Measurements from ENCODE around the gene POLDIP2. TPM values are rescaled to one million over a fixed set of nuclear protein-coding genes. Genes with fewer than 3 reads are reported as not detected.

POLDIP2 gene
- total RNA-seq, 2 experiments from 2014 or later: 128 to 133 TPM

DNA sequence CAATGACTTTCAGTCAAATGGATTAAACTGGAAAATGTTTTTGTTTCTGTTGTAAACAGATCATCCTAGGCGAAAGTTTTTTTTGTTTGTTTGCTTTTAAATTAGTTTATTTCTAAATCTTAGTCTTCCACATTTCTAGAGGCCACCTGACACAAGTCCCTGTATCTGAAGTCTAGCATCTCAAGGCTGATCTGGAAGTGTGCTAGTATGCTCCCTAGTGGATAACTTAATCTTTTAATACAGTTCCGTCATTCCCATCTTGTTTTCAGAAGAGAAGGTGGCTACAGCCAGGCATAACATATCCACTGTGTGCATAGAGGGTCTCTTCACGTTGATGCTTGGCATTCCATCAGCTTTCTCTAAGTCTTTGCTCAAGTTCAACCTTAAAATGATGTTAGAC is 29.6 kb downstream of the POLDIP2 start:
- ChIA-PET POLR2A (no interaction called here), CTCF (no interaction called here)

DNA sequence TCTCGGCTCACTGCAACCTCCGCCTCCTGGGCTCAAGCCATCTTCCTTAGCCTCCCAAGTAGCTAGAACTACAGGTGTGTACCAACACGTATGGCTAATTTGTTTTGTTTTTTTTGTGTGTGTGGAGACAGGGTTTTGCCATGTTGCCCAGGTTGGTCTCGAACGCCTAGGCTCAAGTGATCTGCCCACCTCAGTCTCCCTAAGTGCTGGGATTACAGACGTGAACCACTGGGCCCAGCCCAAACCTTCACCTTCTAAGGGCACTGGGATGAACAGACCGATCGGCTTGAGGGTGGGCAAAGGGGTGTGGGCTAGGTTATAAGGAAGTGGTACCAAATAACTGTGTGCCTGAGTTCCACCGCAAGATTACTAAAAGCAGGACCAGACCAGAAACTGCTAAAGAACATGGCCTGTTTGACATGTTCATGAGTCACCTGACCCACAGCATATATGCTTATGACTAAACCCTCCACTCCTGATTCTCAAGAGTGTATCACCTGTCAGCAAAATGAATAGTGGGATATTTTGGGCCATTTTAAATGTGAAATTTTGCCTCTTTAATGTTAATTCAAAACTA is 30.2 kb downstream of the POLDIP2 start:
- ChIA-PET CTCF (interaction anchor here (1.5 kb wide), 1 partner anchor 31 kb away, joined by 3 read pairs; no protein-coding TSS in a partner anchor), POLR2A (interaction anchor here (0.7 kb wide), 1 partner anchor 483 kb away, joined by 3 read pairs; no protein-coding TSS in a partner anchor)

DNA sequence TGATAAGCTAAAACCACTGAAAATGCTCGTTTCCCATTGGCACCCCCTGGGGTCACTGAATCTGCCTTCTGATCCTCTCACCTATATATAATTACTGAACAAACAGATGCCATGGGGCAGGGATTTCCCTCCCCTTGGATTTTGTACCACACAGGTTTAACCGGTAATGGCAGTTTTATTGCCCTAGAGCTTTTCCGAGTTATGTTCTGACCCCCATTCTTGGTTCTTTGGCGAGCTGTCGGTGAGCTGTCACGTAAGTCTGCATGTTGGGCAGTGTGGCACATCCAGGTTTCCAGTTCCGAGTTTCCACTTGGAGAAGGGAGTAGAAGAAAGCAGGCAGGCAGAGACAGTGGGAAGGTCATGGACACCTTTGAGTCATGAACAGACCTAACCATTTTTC is 31.2 kb downstream of the POLDIP2 start:
- CTCF ChIA-PET: interaction anchor here (1.1 to 1.5 kb wide), 2 partner anchors 9 to 30 kb away, joined by 3 to 4 read pairs; partner anchors contain the start of genes IFT20 and TNFAIP1
- POLR2A ChIA-PET: no interaction called here

GRCh38 chr17:28325211-28325610 is 32.1 kb downstream of the POLDIP2 start:
- ChIA-PET POLR2A (interaction anchor here (0.6 kb wide), 1 partner anchor 47 kb away, joined by 9 read pairs; no protein-coding TSS in a partner anchor), CTCF (interaction anchor here (1.1 kb wide), 1 partner anchor 10 kb away, joined by 4 read pairs; the partner anchor contains the start of genes IFT20 and TNFAIP1)

GRCh38 chr17:28324781-28325180 is 32.5 kb downstream of the POLDIP2 start:
- ChIA-PET CTCF (no interaction called here), POLR2A (no interaction called here)

GRCh38 chr17:28324267-28324745 is 33.0 kb downstream of the POLDIP2 start:
- ChIA-PET POLR2A (no interaction called here), CTCF (no interaction called here)

DNA sequence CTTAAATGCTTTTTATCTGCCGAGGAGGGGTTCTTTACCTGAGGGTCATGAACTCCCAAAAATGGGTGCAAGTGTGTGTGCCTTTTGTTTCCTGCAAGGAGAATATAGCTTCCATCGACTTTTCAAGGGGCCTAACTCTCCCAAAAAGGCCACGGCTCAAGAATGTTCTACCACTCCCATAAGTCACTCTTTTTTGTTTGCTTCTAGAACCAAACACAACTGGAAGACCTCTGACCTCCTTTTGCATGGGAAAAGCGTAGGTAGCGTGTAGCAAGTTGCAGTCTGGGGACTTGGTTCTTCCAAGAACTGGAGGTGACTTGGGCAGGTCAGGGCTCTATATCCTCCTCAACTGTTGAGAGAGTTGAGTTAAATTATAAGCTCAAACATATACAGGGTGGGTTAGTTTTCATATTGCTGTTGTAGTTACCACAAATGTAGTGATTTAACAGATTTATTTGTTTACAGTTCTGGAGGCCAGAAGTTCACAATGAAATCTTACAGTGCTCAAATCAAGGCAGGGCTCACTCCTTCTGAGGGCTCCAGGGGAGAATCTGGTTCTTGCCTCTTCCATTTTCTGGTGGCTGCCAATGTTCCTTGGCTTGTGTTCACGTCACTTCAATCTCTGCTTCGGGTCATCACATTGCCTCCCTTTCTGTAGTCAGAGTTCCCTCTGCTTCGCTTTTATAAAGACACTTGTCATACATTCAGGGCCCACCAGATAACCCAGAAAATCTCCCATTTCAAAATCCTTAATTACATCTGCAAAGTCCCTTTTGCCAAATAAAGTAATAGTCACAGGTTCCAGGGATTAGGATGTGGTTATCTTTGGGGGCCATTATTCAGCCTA is 36.9 kb downstream of the POLDIP2 start:
- CTCF ChIA-PET: interaction anchor here (1.3 to 3.9 kb wide), 3 partner anchors 15 to 96 kb away, joined by 3 to 19 read pairs (median 7); partner anchors contain the start of genes IFT20 and TNFAIP1
- POLR2A ChIA-PET: no interaction called here

- ChIA-PET CTCF (interaction anchor here (1.3 to 3.9 kb wide), 3 partner anchors 16 to 97 kb away, joined by 3 to 19 read pairs (median 7); partner anchors contain the start of genes IFT20 and TNFAIP1), POLR2A (interaction anchor here (2.0 kb wide), 1 partner anchor 16 kb away, joined by 10 read pairs; the partner anchor contains the start of genes IFT20 and TNFAIP1)
Observed at GRCh38 chr17:28319598-28319935, 37.8 kb downstream of the POLDIP2 start.

- ChIA-PET POLR2A (interaction anchor here (0.7 to 2.0 kb wide), 4 partner anchors 10 to 278 kb away, joined by 3 to 10 read pairs (median 3); partner anchors contain the start of genes IFT20 and TNFAIP1), CTCF (interaction anchor here (1.3 to 3.9 kb wide), 3 partner anchors 16 to 97 kb away, joined by 3 to 19 read pairs (median 7); partner anchors contain the start of genes IFT20 and TNFAIP1)
Observed at GRCh38 chr17:28318759-28319597, 38.3 kb downstream of the POLDIP2 start, which contains the start of gene TMEM97. TMEM97 (plus strand) TSS chr17:28319200; CDS start chr17:28319240, 40 bp downstream.

DNA sequence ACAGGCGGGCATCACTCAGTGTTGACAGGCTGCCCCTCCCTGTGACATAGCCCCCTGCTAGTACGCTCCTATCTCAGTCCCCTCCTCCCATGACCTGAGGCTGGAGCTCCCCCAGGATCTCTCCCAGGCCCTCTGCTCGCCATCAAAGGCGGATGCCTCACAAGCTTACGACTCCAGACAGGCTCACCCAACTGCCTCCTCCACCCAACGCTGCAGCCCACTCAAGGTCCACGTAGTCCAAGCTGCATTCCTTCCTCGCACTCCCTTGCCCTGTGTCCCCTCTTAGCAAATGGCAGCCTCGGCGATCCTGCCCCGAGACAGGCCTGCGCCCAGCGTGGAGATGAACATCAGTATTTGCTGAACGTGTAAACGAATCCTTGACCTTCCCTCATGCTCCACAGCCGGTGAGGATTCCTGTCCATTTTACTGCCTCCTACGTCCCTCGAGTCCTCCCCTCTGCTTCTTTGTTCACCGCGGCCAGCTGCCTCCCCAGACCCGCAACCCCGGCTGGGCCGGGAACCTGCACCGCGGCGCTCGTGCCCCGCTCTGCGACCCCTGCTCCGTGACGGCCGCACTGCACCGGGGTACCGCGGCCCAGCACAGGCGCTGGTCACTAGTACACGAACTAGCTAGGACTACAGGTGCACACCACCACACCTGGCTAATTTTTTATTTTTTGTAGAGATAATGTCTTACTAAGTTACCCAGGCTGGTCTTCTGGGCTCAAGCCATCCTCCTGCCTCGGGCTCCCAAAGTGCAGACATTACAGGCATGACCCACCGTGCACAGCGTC is 39.2 kb downstream of the POLDIP2 start:
- ChIA-PET CTCF (interaction anchor here (3.9 kb wide), 1 partner anchor 17 kb away, joined by 19 read pairs; the partner anchor contains the start of genes IFT20 and TNFAIP1), POLR2A (interaction anchor here (0.7 to 2.0 kb wide), 4 partner anchors 11 to 277 kb away, joined by 3 to 10 read pairs (median 3); partner anchors contain the start of genes IFT20 and TNFAIP1)

DNA sequence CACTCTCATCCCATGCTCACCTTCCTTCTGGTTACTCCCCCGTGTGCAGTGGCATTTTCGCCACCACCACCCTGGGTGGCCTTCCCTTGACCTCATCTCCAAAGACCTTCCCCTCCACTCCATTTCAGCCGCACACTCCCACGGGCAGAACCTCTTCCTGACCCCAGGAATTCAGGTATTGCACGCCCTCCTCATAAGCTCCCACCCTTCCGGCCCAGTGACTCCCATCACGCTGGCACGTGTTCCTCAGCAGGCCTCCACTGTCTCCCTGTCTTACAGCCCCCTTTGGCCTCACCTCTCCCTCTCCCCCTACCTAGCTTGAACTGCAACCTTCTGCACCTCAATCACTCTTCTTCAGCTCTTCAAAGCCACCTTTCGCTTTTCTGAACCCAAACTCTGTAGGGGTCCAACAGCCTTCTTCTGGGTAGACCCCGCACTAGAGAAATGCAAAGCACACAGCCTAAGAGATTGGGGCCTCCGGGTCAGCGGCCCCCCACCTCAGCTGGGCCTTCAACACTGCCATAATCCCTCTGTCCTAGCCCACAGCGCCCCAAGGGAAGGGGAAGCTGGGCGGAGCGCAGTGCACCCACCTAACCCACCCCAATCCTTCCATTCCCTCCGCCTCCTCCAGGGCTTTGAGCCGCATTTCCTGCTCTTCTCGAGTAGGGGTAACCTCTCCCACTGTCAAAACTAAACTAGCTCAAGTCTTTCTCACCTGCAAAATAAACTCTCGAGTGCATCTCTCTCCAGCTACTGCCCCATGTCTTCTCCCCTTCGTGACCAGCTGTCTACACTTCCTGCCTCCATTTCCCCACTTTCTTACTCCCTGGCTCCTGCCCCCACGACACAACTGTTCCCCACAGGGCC is 40.0 kb downstream of the POLDIP2 start:
- CTCF ChIA-PET: interaction anchor here (0.7 to 3.9 kb wide), 2 partner anchors 13 to 18 kb away, joined by 3 to 19 read pairs; partner anchors contain the start of genes IFT20 and TNFAIP1
- POLR2A ChIA-PET: interaction anchor here (1.1 kb wide), 2 partner anchors 12 to 276 kb away, joined by 3 read pairs; no protein-coding TSS in a partner anchor

- ChIA-PET POLR2A (no interaction called here), CTCF (interaction anchor here (0.7 kb wide), 1 partner anchor 11 kb away, joined by 3 read pairs; no protein-coding TSS in a partner anchor)
Observed at GRCh38 chr17:28315846-28316705, 41.3 kb downstream of the POLDIP2 start.

- ChIA-PET POLR2A (no interaction called here), CTCF (no interaction called here)
Observed at GRCh38 chr17:28313841-28314240, 43.5 kb downstream of the POLDIP2 start.

DNA sequence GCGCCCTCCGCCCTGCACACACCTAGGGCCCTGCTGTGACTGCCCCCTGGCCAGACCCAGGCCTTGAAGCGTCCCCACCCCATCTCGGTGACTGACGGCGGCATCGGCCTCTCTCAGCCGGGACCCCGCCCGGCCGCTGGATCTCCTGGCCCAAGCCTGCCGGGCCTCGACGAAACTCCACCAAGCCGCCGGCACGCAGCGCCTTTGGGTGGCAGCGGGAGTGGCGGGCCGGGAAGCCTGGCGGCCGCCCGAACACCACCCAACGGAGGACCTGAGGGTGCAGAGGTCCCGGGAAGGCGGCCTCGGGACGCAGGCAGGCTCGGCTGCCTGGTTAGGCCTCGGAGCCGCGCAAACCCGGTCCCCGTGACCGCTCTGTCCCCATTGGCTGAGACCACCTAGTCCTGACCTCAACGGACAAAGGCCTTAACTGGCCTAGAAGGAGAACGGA is 50.3 kb downstream of the POLDIP2 start:
- POLR2A ChIA-PET: no interaction called here
- CTCF ChIA-PET: interaction anchor here (1.5 kb wide), 1 partner anchor 55 kb away, joined by 4 read pairs; no protein-coding TSS in a partner anchor

DNA sequence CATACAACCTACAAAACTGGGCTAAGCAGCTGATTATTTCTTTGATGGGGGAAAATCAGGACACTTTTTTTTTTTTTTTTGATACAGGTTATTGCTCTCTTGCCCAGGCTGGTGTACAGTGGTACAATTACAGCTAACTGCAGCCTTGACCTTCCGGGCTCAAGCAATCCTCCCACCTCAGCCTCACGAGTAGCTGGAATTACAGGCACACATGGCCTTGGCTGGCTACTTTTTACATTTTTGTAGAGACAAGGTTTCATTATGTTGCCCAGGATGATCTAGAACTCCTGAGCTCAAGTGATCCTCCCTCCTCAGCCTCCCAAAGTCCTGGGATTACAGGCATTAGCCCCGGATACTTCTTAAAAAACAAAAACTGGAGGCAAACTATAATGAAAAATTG is 58.9 kb downstream of the POLDIP2 start:
- ChIA-PET POLR2A (no interaction called here), CTCF (no interaction called here)

Measured in activated CD8-positive, alpha-beta memory T cell treated with anti-CD3 and anti-CD28 coated beads for 36 hours (primary cell).